Fibroblast of lung (primary cell): Measurements from ENCODE around the gene FCAR.

Source experiments
- CTCF ChIP-seq, 2 donors: IDR thresholded peaks in 1 of 2; conservative IDR thresholded peaks in 1 of 2; 1 replicate in 1 of 2; 2 replicates in 1 of 2; pipeline ENCODE4 v1.5.1; 2011 to 2012; ENCODE audit warnings: low read length in 2 of 2, control low read depth in 1 of 2, inconsistent platforms in 1 of 2, low read depth in 1 of 2, mild to moderate bottlenecking in 1 of 2
- EZH2 ChIP-seq: IDR thresholded peaks from 2 replicates; pipeline ENCODE4 v1.5.1; 2012; ENCODE audit warnings: low read length, control low read depth, mild to moderate bottlenecking; ENCODE audit errors: missing control alignments

DNA sequence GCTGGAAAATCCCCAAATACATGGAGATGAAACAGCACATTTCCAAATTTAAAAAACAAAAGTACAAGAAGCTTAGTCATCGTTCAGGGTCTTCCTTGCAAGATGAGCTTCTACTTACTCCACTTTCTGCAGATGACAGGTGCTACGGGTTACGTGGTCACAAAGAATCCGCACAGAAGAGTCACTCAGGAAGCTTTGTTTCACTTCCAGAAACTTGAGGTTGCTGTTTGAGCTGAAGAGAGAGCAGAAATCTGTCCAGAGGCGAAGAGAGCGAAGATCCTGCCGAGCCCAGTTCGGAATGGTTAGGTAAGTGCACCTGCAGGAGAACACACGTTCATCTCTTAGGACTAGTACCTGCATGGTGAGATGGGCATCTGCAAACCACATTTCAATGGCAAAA is 63.9 kb downstream of the FCAR start:
- TF ChIP-seq CTCF (conservative IDR thresholded peaks at IDR 0.05 in 1 of 2, IDR thresholded peaks at IDR 0.05 in 1 of 2; ENCODE audit: low read depth in 1 of 2, low read length in 2 of 2) (no peak), EZH2 (no peak)
